Middle frontal gyrus (tissue), 1 donor: ENCODE data around the gene MOK.
"Not testable (repeated sequence)": the region's sequence is repeated elsewhere in the genome, so short reads cannot be mapped to it uniquely, and the experiment has no call there.

Source experiments
- DNase-seq: peaks from one replicate; pipeline ENCODE4 v3.0.0-alpha.2; 2015; ENCODE audit warnings: low spot score; ENCODE audit errors: extremely low spot score

MOK gene

GRCh38 chr14:102321456-102322422 lies 16.8 kb upstream of the MOK start:
- no peak for DNase-seq

- DNase-seq: no peak
Observed at GRCh38 chr14:102320671-102321455, 15.9 kb upstream of the MOK start.

- no peak for DNase-seq
Observed at GRCh38 chr14:102320033-102320660, 15.2 kb upstream of the MOK start.

- DNase-seq: peak; percentile 63
Observed at GRCh38 chr14:102319351-102320032, 14.5 kb upstream of the MOK start, which contains the start of gene ZNF839. ZNF839 (plus strand) TSS chr14:102319746; CDS start chr14:102319766, 20 bp downstream.

- DNase-seq: no peak
Observed at GRCh38 chr14:102318781-102319276, 13.9 kb upstream of the MOK start.

- peak; percentile 31 for DNase-seq
Observed at GRCh38 chr14:102317564-102318248, 12.7 kb upstream of the MOK start.

- peak; percentile 86 for DNase-seq
Observed at GRCh38 chr14:102316743-102317563, 12.0 kb upstream of the MOK start.

- no peak for DNase-seq
Observed at GRCh38 chr14:102316338-102316742, 11.4 kb upstream of the MOK start.

GRCh38 chr14:102315121-102315520 lies 10.2 kb upstream of the MOK start:
- DNase-seq: no peak

GRCh38 chr14:102314242-102315011 lies 9.5 kb upstream of the MOK start:
- peak; percentile 69 for DNase-seq

GRCh38 chr14:102303664-102304063 lies 1.3 kb downstream of the MOK start:
- no peak for DNase-seq

- DNase-seq: not testable (repeated sequence)
Observed at GRCh38 chr14:102298303-102299070, 6.5 kb downstream of the MOK start.

- no peak for DNase-seq
Observed at GRCh38 chr14:102297436-102298170, 7.4 kb downstream of the MOK start.

GRCh38 chr14:102295270-102295669 lies 9.7 kb downstream of the MOK start:
- no peak for DNase-seq

GRCh38 chr14:102293781-102294180 lies 11.2 kb downstream of the MOK start:
- DNase-seq: no peak

- no peak for DNase-seq
Observed at GRCh38 chr14:102292441-102292840, 12.5 kb downstream of the MOK start.

GRCh38 chr14:102288139-102288538 lies 16.8 kb downstream of the MOK start:
- DNase-seq: no peak
